ENCODE results near the gene HNF1B.

The HNF1B gene

DNA sequence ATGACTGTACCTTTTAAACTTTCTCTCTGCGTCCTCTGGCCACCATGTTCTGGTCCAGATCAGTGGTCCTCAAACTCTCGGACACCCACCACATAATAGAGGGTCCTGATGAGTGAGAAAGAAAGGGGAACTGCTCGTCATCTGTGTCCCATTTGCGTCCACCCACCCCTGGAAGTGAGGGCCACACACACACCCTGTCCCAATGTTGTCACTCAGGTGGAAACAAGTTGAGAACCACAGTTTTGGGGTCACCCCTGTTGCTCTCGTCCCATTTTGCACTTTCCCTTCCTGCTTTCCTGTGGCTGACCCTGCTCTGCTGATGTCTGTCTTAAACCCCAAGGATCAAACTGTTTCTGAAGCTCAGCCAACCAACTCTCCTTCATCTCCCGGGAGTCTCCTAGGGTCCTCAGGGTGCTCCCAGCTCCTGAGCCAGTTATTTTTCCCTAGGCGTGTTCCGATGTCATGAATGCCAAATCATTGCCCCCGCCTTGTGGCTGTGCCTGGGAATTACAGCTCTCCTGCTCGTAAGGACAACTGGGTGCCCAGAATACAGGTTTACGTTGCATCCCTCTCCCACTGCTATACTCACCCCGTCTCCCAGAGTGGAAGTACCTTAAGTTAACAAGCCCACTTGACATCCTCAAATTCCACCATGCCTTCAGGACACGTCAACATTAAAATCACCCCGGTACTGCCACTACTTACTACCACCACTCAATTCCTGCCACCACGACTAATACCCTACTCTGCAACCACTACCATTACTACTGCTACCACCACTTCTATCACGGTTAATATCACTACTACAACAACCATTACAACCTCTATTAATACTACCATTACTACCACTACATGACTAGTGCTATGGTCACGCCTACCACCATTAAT is 26.0 kb upstream of the HNF1B start:
- no peak for TF ChIP-seq GATA3 (IDR thresholded peaks at IDR 0.05; ENCODE audit: low read depth, low read length)
- no peak for TF ChIP-seq GATA2 (IDR thresholded peaks at IDR 0.05; ENCODE audit: low read depth, low read length)

DNA sequence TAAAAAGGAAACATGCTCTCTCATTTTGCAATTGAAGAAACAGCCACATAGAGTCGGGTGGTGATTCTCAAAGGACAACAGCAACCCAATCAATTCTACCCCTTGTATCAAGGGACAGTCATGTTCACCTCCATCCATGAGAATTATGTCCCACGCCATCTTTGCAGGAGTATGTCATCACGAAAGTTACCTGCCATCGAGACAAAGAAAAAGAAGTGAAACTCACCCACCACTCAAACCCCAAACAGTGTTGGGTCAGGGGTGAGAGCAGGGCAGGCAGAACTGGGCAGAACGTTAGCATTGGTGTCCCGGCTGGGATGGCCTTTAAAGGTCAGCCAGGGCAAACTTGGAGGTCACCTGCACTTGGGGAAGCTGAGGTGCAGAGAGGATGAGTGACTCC is 24.2 kb upstream of the HNF1B start:
- no peak for TF ChIP-seq GATA3 (IDR thresholded peaks at IDR 0.05; ENCODE audit: low read depth, low read length)
- no peak for TF ChIP-seq GATA2 (IDR thresholded peaks at IDR 0.05; ENCODE audit: low read depth, low read length)

DNA sequence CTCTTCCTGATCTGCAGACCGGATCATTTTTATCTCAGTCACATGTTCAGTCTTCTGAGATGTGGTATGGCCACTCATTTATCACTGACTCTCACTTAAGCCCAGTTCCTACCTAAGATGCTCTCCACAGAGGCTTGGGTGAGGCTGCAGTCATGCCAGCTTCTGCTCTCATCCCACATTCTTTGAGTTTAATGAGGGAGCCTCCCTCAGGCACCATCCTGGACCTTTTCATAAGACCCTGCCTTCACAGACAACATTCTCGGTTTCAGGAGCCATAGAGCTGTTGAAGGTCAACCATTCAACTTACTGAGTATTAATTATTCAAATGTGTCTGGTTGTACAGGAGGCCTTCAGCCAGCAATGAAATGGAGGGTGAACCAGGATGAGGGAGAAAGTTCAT is 23.6 kb upstream of the HNF1B start:
- TF ChIP-seq GATA3 (IDR thresholded peaks at IDR 0.05; ENCODE audit: low read depth, low read length) = no peak
- no peak for TF ChIP-seq GATA2 (IDR thresholded peaks at IDR 0.05; ENCODE audit: low read depth, low read length)

- TF ChIP-seq GATA2 (IDR thresholded peaks at IDR 0.05; ENCODE audit: low read depth, low read length) = no peak
- no peak for TF ChIP-seq GATA3 (IDR thresholded peaks at IDR 0.05; ENCODE audit: low read depth, low read length)
Observed at GRCh38 chr17:37766971-37767370, 22.1 kb upstream of the HNF1B start.

GRCh38 chr17:37764383-37764782 is 19.5 kb upstream of the HNF1B start:
- TF ChIP-seq GATA2 (IDR thresholded peaks at IDR 0.05; ENCODE audit: low read depth, low read length) (no peak), GATA3 (IDR thresholded peaks at IDR 0.05; ENCODE audit: low read depth, low read length) (no peak)

GRCh38 chr17:37762666-37763065 is 17.8 kb upstream of the HNF1B start:
- no peak for TF ChIP-seq GATA2 (IDR thresholded peaks at IDR 0.05; ENCODE audit: low read depth, low read length)
- no peak for TF ChIP-seq GATA3 (IDR thresholded peaks at IDR 0.05; ENCODE audit: low read depth, low read length)

DNA sequence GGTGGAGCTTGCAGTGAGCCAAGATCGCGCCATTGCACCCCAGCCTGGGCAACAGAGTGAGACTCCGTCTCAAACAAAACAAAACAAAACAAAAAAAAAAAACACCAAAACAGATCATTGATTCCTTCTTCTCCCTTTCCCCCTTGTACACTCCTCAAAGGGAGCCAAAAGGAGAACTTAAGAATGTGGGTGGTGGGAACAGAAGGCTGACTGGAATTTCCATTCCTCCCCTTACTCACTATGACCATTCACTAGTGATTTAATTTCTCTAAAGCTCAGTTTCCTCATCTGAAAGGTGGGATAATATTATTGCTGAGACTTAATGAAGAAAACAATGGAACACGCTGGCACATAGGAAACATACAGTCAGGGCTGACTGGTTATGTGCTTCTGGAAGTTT is 17.1 kb upstream of the HNF1B start:
- no peak for TF ChIP-seq GATA2 (IDR thresholded peaks at IDR 0.05; ENCODE audit: low read depth, low read length)
- TF ChIP-seq GATA3 (IDR thresholded peaks at IDR 0.05; ENCODE audit: low read depth, low read length) = no peak

GRCh38 chr17:37761059-37761458 is 16.2 kb upstream of the HNF1B start:
- TF ChIP-seq GATA2 (IDR thresholded peaks at IDR 0.05; ENCODE audit: low read depth, low read length) (no peak), GATA3 (IDR thresholded peaks at IDR 0.05; ENCODE audit: low read depth, low read length) (no peak)

GRCh38 chr17:37759014-37759637 is 14.3 kb upstream of the HNF1B start:
- TF ChIP-seq GATA2 (IDR thresholded peaks at IDR 0.05; ENCODE audit: low read depth, low read length) (no peak), GATA3 (IDR thresholded peaks at IDR 0.05; ENCODE audit: low read depth, low read length) (no peak)

DNA sequence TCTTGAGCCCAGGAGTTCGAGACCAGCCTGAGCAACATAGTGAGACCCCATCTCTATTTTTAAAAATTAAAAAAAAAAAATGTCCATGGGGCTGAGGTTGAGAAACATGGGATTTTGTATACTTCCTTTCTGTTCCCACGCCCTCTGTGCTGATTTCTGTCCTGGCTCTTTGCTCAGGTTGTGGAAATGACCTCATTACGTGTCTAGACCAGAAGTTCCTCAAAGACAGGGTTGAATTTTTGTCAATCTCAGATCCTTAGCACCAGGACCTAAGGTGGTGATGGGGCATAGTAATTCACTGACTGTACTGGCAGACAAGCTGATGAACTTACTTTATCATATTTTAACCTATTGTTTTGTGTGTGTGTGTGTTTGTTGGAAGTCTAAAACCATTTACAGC is 11.2 kb upstream of the HNF1B start:
- TF ChIP-seq GATA2 (IDR thresholded peaks at IDR 0.05; ENCODE audit: low read depth, low read length) (no peak), GATA3 (IDR thresholded peaks at IDR 0.05; ENCODE audit: low read depth, low read length) (no peak)

DNA sequence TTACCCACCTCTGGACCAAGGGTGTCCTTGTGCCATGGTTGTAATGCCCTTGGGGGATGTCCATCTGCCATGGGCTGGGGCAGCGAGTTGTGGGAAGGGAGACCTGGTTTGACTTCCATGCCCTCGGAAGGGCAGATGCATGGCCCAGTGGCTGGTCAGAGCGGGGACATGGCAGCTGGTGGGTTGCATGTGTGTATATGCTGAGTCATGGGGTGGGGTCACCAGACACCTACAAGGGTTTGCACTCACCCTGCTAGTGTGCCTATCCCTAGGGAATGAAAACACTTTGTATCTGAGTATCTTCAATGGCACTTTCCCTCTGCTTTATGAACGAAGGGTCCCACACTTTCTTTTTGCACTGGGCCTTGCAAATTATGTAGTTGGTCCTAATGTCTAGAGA is 10.6 kb upstream of the HNF1B start:
- TF ChIP-seq GATA3 (IDR thresholded peaks at IDR 0.05; ENCODE audit: low read depth, low read length) = no peak
- no peak for TF ChIP-seq GATA2 (IDR thresholded peaks at IDR 0.05; ENCODE audit: low read depth, low read length)

DNA sequence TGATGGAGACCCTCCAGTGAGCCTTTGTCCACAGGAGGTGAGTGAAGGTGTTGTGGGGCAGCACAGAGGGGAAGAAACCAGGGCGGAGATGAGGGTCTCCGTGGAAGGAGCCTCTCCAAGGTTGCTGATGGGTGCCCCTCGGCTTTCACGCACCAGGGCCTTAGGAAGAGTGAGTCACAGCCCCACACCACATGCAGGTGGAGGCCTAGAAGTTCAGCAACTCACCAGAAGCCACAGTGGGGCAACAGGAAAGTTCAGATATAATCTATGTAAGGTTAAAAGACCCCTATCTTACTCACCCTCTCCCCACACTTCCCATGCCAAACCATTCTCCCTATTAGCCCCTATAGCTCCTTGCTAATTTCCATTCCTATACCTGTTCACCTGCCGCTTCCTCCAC is 9.5 kb upstream of the HNF1B start:
- TF ChIP-seq GATA3 (IDR thresholded peaks at IDR 0.05; ENCODE audit: low read depth, low read length) (no peak), GATA2 (IDR thresholded peaks at IDR 0.05; ENCODE audit: low read depth, low read length) (no peak)

- TF ChIP-seq GATA2 (IDR thresholded peaks at IDR 0.05; ENCODE audit: low read depth, low read length) (no peak), GATA3 (IDR thresholded peaks at IDR 0.05; ENCODE audit: low read depth, low read length) (no peak)
Observed at GRCh38 chr17:37752482-37752881, 7.6 kb upstream of the HNF1B start.

- no peak for TF ChIP-seq GATA3 (IDR thresholded peaks at IDR 0.05; ENCODE audit: low read depth, low read length)
- TF ChIP-seq GATA2 (IDR thresholded peaks at IDR 0.05; ENCODE audit: low read depth, low read length) = no peak
Observed at GRCh38 chr17:37750768-37751475, 6.1 kb upstream of the HNF1B start.
